Measurements from ENCODE around the gene CENPP. TPM values are rescaled to one million over a fixed set of nuclear protein-coding genes. Genes with fewer than 3 reads are reported as not detected.

Gene CENPP
- total RNA-seq, 1 donor from 2014 or later = 1.9 TPM

DNA sequence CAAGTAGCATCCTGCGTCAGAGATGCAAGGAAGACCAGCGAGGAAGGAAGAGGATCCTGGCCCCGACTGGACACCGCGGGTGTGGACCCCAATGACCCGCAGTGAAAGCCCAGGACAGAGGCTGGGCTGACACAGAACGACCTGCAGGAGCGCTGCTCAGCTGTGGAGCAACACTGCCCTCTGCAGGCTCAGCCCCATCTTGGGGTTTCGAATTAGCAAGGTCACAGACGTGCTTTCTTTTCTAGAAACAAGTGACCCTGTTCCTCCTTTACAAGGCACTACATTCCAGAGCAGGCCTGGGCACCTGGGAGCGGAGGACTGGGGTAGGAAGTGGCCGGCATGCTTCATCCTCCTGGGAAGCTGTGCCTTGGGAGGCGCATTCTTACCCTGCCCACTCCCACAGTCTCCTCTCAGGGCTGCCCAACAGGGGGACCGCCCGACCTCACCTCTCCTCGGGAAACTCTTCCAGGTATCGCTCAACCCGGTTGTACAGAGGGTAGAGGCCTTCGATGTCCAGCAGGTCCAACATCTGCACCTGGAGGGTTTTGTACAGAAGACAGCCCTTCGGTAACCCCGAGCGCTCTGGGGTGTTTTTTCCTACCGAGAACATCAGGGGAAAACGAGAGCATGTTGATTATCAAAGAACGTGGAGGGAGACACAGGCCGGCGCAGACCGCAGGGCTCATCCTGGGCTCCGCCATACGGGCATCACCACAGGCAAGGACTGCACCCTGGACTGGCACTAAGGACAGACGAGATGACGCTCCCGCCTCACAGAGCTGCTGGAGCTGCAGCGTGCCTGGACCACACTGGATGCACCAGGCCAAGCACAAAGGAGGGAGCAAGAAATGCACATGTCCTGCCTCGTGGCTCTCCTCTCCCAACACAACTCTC lies 309.2 kb downstream of the CENPP start:
- Mint-ChIP-seq H3K36me3 (ENCODE audit: low read depth, unreplicated experiment) (peaks cover 28% of the 10 kb centered on the region), H3K4me3 (ENCODE audit: unreplicated experiment) (no peak overlapping the region), H3K4me1 (ENCODE audit: low read depth, unreplicated experiment) (peaks cover 2% of the 10 kb centered on the region), H3K27me3 (ENCODE audit: low read depth, unreplicated experiment) (no peaks in the 10 kb centered on the region), H3K9me3 (ENCODE audit: unreplicated experiment) (no peaks in the 10 kb centered on the region), H3K27ac (ENCODE audit: unreplicated experiment) (no peak overlapping the region)
- no peaks in the 10 kb centered on the region for H3K27me3 ChIP-seq (ENCODE audit: insufficient read depth, low read length)
- H3K4me2 ChIP-seq (ENCODE audit: low read length) = no peak overlapping the region
- DNase-seq (ENCODE audit: low read depth) (peak; percentile 41), FAIRE-seq (peak; percentile 68)
- H4K20me1 ChIP-seq (ENCODE audit: insufficient read depth, low read length) = peaks cover 15% of the 10 kb centered on the region
- no peak for TF ChIP-seq EZH2 (IDR thresholded peaks at IDR 0.05; ENCODE audit: insufficient read depth, low read length)
- TF ChIP-seq, protein P1, sequence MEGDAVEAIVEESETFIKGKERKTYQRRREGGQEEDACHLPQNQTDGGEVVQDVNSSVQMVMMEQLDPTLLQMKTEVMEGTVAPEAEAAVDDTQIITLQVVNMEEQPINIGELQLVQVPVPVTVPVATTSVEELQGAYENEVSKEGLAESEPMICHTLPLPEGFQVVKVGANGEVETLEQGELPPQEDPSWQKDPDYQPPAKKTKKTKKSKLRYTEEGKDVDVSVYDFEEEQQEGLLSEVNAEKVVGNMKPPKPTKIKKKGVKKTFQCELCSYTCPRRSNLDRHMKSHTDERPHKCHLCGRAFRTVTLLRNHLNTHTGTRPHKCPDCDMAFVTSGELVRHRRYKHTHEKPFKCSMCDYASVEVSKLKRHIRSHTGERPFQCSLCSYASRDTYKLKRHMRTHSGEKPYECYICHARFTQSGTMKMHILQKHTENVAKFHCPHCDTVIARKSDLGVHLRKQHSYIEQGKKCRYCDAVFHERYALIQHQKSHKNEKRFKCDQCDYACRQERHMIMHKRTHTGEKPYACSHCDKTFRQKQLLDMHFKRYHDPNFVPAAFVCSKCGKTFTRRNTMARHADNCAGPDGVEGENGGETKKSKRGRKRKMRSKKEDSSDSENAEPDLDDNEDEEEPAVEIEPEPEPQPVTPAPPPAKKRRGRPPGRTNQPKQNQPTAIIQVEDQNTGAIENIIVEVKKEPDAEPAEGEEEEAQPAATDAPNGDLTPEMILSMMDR (IDR thresholded peaks at IDR 0.05; ENCODE audit: insufficient read depth, low read depth, low read length) = peak; percentile 93
- H3K27ac ChIP-seq (ENCODE audit: low read depth, low read length) = no peak overlapping the region
- no peak overlapping the region for H2AFZ ChIP-seq (ENCODE audit: low read depth, low read length)
- H3K4me3 ChIP-seq (ENCODE audit: insufficient read depth, low read depth, low read length) = no peak overlapping the region
- H3K36me3 ChIP-seq (ENCODE audit: insufficient read depth, low read length) = peaks cover 49% of the 10 kb centered on the region
- H3K9ac ChIP-seq (ENCODE audit: low read length) = no peak overlapping the region
- no peaks in the 10 kb centered on the region for H3K9me3 ChIP-seq (ENCODE audit: insufficient read depth, low read depth, low read length)
- no peaks in the 10 kb centered on the region for H3K4me1 ChIP-seq (ENCODE audit: insufficient read depth, low read length)
- peaks cover 3% of the 10 kb centered on the region for H3K79me2 ChIP-seq (ENCODE audit: insufficient read depth, low read length)

DNA sequence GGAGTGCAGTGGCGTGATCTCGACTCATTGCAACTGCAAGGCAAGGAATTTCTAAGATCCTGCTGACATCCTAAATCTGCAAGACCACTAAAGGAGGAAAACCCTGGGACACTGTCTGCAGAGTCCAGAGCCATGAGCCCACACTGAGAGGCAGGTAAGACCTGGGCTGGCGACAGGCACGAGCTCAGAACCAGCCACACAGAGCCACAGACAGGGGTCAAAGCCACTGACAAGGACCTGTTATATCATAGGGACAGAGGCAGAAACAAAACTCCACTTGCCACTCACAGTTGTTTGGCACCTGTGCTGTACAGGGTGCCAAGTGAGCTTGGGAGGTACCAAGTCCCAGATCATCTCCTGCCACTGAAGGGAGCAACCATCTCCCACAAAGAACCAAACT lies 310.0 kb downstream of the CENPP start:
- H3K27ac Mint-ChIP-seq (ENCODE audit: unreplicated experiment) = no peak overlapping the region
- no peaks in the 10 kb centered on the region for H3K9me3 Mint-ChIP-seq (ENCODE audit: unreplicated experiment)
- H3K4me3 Mint-ChIP-seq (ENCODE audit: unreplicated experiment) = no peak overlapping the region
- no peak overlapping the region for H3K27ac ChIP-seq (ENCODE audit: low read depth, low read length)
- no peaks in the 10 kb centered on the region for H3K4me1 ChIP-seq (ENCODE audit: insufficient read depth, low read length)
- no peak for TF ChIP-seq EZH2 (IDR thresholded peaks at IDR 0.05; ENCODE audit: insufficient read depth, low read length)
- TF ChIP-seq, protein P1 (IDR thresholded peaks at IDR 0.05; ENCODE audit: insufficient read depth, low read depth, low read length) = no peak
- peaks cover 45% of the 10 kb centered on the region for H3K36me3 ChIP-seq (ENCODE audit: insufficient read depth, low read length)
- peaks cover 30% of the 10 kb centered on the region for H3K36me3 Mint-ChIP-seq (ENCODE audit: low read depth, unreplicated experiment)
- peaks cover 2% of the 10 kb centered on the region for H3K4me1 Mint-ChIP-seq (ENCODE audit: low read depth, unreplicated experiment)
- H4K20me1 ChIP-seq (ENCODE audit: insufficient read depth, low read length) = peaks cover 19% of the 10 kb centered on the region
- no peak overlapping the region for H3K4me3 ChIP-seq (ENCODE audit: insufficient read depth, low read depth, low read length)
- H2AFZ ChIP-seq (ENCODE audit: low read depth, low read length) = no peak overlapping the region
- H3K27me3 ChIP-seq (ENCODE audit: insufficient read depth, low read length) = no peaks in the 10 kb centered on the region
- no peak overlapping the region for H3K9ac ChIP-seq (ENCODE audit: low read length)
- H3K4me2 ChIP-seq (ENCODE audit: low read length) = no peak overlapping the region
- FAIRE-seq = no peak
- H3K27me3 Mint-ChIP-seq (ENCODE audit: low read depth, unreplicated experiment) = no peaks in the 10 kb centered on the region
- H3K79me2 ChIP-seq (ENCODE audit: insufficient read depth, low read length) = peaks cover 3% of the 10 kb centered on the region
- no peaks in the 10 kb centered on the region for H3K9me3 ChIP-seq (ENCODE audit: insufficient read depth, low read depth, low read length)
- no peak for DNase-seq (ENCODE audit: low read depth)

DNA sequence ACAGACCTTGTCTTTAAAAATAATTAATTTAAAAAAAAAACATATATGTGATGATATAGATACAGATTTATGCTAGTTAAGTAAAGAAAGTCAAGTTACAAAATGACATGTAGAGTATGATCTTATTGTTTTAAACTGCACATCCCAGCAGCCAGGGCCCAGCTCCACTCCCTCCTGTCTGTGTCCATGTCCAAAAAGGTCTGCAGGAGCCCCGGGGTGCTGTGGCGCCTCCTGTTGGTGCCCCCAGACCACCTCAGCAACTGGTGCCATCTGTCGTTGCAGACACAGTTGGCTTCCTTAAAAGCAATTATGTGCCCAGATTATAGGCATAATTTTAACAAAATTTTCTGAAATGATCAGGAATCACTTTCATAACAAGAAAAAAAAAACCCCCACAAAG lies 310.9 kb downstream of the CENPP start:
- no peak overlapping the region for H3K27ac ChIP-seq (ENCODE audit: low read depth, low read length)

More for the DNA sequence above, 310.9 kb downstream of the CENPP start:
- Mint-ChIP-seq H3K27ac (ENCODE audit: unreplicated experiment) (no peak overlapping the region), H3K4me3 (ENCODE audit: unreplicated experiment) (no peak overlapping the region), H3K4me1 (ENCODE audit: low read depth, unreplicated experiment) (peaks cover 2% of the 10 kb centered on the region), H3K9me3 (ENCODE audit: unreplicated experiment) (no peaks in the 10 kb centered on the region), H3K27me3 (ENCODE audit: low read depth, unreplicated experiment) (no peaks in the 10 kb centered on the region), H3K36me3 (ENCODE audit: low read depth, unreplicated experiment) (peaks cover 31% of the 10 kb centered on the region)
- H3K27me3 ChIP-seq (ENCODE audit: insufficient read depth, low read length) = no peaks in the 10 kb centered on the region
- H3K4me2 ChIP-seq (ENCODE audit: low read length) = no peak overlapping the region
- FAIRE-seq = no peak
- peaks cover 27% of the 10 kb centered on the region for H4K20me1 ChIP-seq (ENCODE audit: insufficient read depth, low read length)
- no peak overlapping the region for H3K9ac ChIP-seq (ENCODE audit: low read length)
- peaks cover 44% of the 10 kb centered on the region for H3K36me3 ChIP-seq (ENCODE audit: insufficient read depth, low read length)
- no peak for TF ChIP-seq EZH2 (IDR thresholded peaks at IDR 0.05; ENCODE audit: insufficient read depth, low read length)
- TF ChIP-seq, protein P1 (IDR thresholded peaks at IDR 0.05; ENCODE audit: insufficient read depth, low read depth, low read length) = no peak
- no peaks in the 10 kb centered on the region for H3K4me1 ChIP-seq (ENCODE audit: insufficient read depth, low read length)
- H3K79me2 ChIP-seq (ENCODE audit: insufficient read depth, low read length) = peaks cover 3% of the 10 kb centered on the region
- H3K9me3 ChIP-seq (ENCODE audit: insufficient read depth, low read depth, low read length) = no peaks in the 10 kb centered on the region
- H3K4me3 ChIP-seq (ENCODE audit: insufficient read depth, low read depth, low read length) = no peak overlapping the region
- no peak for DNase-seq (ENCODE audit: low read depth)
- no peak overlapping the region for H2AFZ ChIP-seq (ENCODE audit: low read depth, low read length)

Measured in astrocyte (in vitro differentiated cells and primary cell).